ENCODE measurements around the gene AGBL2. TPM values are rescaled to one million over a fixed set of nuclear protein-coding genes. Genes with fewer than 3 reads are reported as not detected.
"Not testable (repeated sequence)": the region's sequence is repeated elsewhere in the genome, so short reads cannot be mapped to it uniquely, and the experiment has no call there.

AGBL2 gene
- total RNA-seq, 4 donors from 2014 or later, result not detected

- intact Hi-C loops (cut with DNase I; ENCODE audit: low total_unique reads), result no loop called here
- Histone ChIP-seq H3K27ac (no peak overlapping the region), H3K4me3 (no peak overlapping the region), H3K9me3 (no peaks in the 10 kb centered on the region), H3K36me3 (no peaks in the 10 kb centered on the region), H3K4me1 (no peaks in the 10 kb centered on the region), H3K27me3 (no peaks in the 10 kb centered on the region)
- DNase-seq (no peak), ATAC-seq (no peak)
- TF ChIP-seq CTCF (IDR thresholded peaks at IDR 0.05 in 4 of 5, conservative IDR thresholded peaks at IDR 0.05 in 1 of 5), result no peak
- no peak for TF ChIP-seq POLR2A (IDR thresholded peaks at IDR 0.05)
- in situ Hi-C loops (cut with MboI; ENCODE audit: low sequenced_read_pairs in 4 of 4), result no loop called here
Measured at GRCh38 chr11:47667555-47667954, 47.6 kb downstream of the AGBL2 start.

DNA sequence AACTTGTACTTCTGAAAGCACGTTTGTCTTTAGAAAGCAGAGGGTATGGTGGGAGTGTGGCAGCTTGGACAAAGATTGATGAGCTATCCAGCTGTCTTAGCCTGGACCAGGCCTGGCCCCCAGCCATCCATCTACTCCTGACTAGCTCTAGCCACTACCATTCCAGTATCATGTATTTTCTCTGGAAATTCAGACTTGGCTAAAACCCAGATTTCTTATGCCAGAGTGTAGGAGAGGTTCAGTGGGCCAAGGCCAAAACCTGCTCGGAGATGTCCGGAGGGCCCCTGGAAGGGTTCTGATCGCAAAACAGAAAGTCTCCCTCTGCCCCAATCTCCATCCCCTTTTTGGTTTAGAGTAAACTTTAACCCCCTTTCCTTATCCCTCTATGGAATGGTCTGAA, 48.0 kb downstream of the AGBL2 start:
- DNase-seq (no peak), ATAC-seq (no peak)
- Histone ChIP-seq H3K4me3 (no peak overlapping the region), H3K9me3 (no peaks in the 10 kb centered on the region), H3K27me3 (no peaks in the 10 kb centered on the region), H3K36me3 (no peaks in the 10 kb centered on the region), H3K4me1 (no peaks in the 10 kb centered on the region), H3K27ac (no peak overlapping the region)
- TF ChIP-seq POLR2A (IDR thresholded peaks at IDR 0.05) (no peak), CTCF (IDR thresholded peaks at IDR 0.05 in 4 of 5, conservative IDR thresholded peaks at IDR 0.05 in 1 of 5) (no peak)
- in situ Hi-C loops (cut with MboI; ENCODE audit: low sequenced_read_pairs in 4 of 4), result no loop called here
- intact Hi-C loops (cut with DNase I; ENCODE audit: low total_unique reads), result no loop called here

- in situ Hi-C loops (cut with MboI; ENCODE audit: low sequenced_read_pairs in 4 of 4); H3K36me3 ChIP-seq: not testable (repeated sequence)
Measured at GRCh38 chr11:47664936-47665335, 50.2 kb downstream of the AGBL2 start.

GRCh38 chr11:47661245-47661644, 53.9 kb downstream of the AGBL2 start:
- ATAC-seq, result no peak
- Histone ChIP-seq H3K4me1 (no peaks in the 10 kb centered on the region), H3K36me3 (no peaks in the 10 kb centered on the region), H3K4me3 (no peak overlapping the region), H3K27ac (no peak overlapping the region), H3K9me3 (no peaks in the 10 kb centered on the region), H3K27me3 (no peaks in the 10 kb centered on the region)
- no peak for DNase-seq
- intact Hi-C loops (cut with DNase I; ENCODE audit: low total_unique reads), result no loop called here
- in situ Hi-C loops (cut with MboI; ENCODE audit: low sequenced_read_pairs in 4 of 4), result no loop called here
- TF ChIP-seq CTCF (IDR thresholded peaks at IDR 0.05 in 4 of 5, conservative IDR thresholded peaks at IDR 0.05 in 1 of 5) (no peak), POLR2A (IDR thresholded peaks at IDR 0.05) (no peak)

More at GRCh38 chr11:47664936-47665335, 50.2 kb downstream of the AGBL2 start:
- H3K27me3 ChIP-seq; DNase-seq; H3K27ac ChIP-seq; H3K4me1 ChIP-seq; H3K9me3 ChIP-seq; ATAC-seq; H3K4me3 ChIP-seq; intact Hi-C loops (cut with DNase I; ENCODE audit: low total_unique reads): not testable (repeated sequence)

- Histone ChIP-seq H3K4me1 (no peaks in the 10 kb centered on the region), H3K4me3 (no peak overlapping the region), H3K27ac (no peak overlapping the region), H3K27me3 (no peaks in the 10 kb centered on the region), H3K36me3 (no peaks in the 10 kb centered on the region), H3K9me3 (no peaks in the 10 kb centered on the region)
- intact Hi-C loops (cut with DNase I; ENCODE audit: low total_unique reads), result no loop called here
- TF ChIP-seq CTCF (IDR thresholded peaks at IDR 0.05 in 4 of 5, conservative IDR thresholded peaks at IDR 0.05 in 1 of 5) (no peak), POLR2A (IDR thresholded peaks at IDR 0.05) (no peak)
- DNase-seq (no peak), ATAC-seq (no peak)
- in situ Hi-C loops (cut with MboI; ENCODE audit: low sequenced_read_pairs in 4 of 4), result no loop called here
Measured at GRCh38 chr11:47659276-47659675, 55.9 kb downstream of the AGBL2 start.
